ENCODE results near the gene PORCN.
"Not testable (repeated sequence)": the region's sequence is repeated elsewhere in the genome, so short reads cannot be mapped to it uniquely, and the experiment has no call there.

The PORCN gene

DNA sequence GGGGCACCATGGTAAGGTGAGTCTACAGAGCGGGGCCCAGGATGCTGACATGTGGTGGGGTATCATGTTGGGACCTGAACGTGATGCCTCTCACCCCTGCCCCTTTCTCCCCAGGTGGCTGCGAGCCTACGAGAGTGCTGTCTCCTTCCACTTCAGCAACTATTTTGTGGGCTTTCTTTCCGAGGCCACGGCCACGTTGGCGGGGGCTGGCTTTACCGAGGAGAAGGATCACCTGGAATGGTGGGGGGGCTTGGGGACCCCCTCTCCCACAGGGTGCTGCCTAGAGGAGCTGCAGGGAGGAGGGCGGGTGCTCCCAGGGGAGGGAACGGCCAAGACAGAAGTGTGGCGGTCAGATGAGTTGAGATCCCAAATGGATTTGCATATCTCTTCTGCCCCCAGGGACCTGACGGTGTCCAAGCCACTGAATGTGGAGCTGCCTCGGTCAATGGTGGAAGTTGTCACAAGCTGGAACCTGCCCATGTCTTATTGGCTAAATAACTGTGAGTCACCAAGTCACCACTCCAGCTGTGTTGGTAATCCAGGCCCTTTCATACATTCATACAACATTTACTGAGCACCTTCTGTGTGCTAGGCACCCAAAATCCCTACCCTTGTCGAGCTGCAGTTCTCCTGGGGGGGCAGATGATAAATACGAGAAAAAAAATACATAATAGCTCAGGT lies 5.5 kb downstream of the PORCN start:
- no peak for DNase-seq

DNA sequence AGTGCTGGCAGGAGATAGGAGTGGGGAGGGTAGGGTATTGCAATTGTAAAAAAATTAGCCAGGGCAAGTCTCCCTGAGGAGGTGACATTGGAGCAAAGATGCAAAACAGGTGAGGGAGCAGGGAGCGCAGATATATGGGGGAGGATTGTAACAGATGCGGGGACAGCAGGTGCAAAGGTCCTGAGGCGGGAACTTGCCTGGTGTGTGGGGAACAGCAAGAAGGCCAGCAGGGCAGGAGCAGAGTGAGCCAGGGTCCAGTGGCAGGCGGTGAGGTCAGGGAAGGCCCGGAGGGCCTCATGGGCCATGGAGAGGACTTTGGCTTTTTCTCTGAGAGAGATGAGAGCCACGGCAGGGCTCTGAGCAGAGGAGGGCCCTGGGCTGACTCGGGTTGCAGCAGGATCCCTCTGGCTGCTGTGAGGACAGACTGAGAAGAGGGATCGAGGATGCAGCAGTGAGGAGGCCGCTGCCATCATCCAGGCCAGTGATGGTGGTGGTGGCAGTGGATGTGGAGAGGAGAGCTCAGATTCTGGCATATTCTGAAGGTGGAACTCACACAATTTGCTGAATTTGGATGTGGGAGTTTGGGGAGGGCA lies 6.2 kb downstream of the PORCN start:
- no peak for DNase-seq

DNA sequence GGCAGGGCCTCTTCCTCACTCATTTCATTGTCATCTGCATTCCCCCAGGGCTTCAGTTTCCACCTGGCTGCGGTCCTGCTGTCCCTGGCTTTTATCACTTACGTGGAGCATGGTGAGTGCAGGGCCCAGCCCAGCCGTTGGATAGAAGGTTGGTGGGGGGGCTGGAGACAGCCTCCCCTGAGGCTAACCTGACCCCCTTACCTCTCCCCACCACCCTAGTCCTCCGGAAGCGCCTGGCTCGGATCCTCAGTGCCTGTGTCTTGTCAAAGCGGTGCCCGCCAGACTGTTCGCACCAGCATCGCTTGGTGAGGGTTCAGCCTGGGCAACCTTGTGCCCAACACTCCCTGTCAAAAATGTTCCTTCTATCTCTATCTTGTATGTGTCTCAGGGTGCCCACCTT lies 7.0 kb downstream of the PORCN start:
- no peak for DNase-seq

DNA sequence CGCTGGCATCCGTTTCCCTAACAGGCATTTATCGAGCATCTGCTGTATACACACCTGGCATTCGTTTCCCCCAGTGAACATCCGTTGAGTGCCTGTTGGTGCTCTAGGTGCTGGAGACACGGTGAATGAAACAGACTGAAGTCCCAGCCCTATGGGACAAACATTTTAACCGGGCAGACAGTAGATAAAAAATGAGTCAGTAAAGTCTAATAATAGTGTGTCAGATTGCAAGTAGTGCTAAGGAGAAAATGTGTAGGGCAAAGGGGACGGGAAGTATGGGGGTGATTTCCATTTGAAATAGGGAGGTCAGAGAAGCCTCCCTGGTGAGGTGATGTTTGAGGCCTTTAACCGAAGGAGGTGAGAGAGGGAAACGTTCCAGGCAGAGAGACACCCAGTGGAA lies 7.5 kb downstream of the PORCN start:
- no peak for DNase-seq

DNA sequence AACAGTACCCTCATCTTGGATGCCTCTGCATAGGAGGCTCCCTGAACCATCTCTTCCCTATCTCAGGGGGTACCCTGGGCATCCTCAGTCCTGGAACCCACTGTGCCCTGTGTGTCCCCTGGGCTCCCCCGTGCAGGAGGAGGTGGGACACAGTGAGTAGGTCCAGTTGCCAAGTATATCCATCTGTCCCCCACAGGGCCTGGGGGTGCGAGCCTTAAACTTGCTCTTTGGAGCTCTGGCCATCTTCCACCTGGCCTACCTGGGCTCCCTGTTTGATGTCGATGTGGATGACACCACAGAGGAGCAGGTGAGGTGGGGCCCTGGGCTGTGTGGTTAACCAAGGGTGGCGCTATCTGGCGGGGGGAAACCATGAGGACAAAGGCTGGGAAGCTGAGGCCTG lies 8.2 kb downstream of the PORCN start:
- no peak for DNase-seq

DNA sequence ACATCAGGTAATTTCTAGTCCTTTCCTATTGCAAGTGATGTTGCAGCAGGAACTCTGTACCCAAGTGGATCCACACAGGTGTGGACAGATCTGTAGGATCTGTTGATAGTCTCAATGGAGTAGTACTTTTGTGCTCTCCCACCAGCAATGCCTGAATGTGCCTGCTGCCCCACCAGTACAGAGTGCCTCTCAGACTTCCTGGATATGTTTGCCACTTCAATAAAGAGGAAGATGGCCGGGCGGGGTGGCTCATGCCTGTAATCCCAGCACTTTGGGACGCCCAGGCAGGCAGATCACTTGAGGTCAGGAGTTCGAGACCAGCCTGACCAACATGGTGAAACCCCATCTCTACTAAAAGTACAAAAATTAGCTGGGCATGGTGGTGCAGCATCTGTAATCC lies 10.7 kb downstream of the PORCN start:
- DNase-seq, result not testable (repeated sequence)

DNA sequence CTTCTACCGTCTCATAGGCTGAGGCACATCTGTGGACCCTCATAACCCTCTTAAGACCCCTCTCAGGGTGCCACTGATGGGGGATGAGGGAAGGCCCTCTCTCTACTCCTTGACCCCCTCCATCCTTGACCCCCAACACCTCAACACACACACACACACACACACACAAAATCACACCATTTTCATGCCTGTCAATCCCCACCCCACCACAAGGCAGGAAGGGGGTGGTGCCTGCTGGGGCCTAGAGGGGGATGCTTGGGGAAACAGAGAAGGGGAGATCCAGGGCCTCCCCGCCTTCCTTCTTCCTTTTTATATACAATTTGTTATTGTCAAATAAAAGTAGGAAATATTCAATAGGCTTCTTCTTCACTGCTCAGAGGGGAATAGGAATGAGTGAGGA lies 11.7 kb downstream of the PORCN start:
- DNase-seq, result peak; percentile 20 to 52

DNA sequence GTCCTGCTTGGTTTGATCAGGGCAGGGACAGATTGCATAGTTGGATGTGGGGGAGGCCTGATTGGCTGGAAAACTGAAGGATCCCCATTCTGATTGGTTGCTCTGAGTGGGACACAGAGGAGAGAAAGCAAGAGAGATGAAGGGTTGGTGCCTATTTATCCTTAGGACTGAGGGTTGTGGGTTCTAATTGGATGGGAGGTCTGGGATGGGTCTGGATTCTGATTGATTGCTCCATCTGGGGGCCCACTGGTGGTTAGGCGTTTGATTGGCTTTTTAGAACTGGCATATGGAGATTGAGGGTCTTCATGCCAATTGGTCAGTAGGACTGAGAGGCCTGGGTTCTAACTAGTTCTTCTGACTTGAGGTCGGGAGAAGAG lies 12.2 kb downstream of the PORCN start:
- DNase-seq, result no peak

DNA sequence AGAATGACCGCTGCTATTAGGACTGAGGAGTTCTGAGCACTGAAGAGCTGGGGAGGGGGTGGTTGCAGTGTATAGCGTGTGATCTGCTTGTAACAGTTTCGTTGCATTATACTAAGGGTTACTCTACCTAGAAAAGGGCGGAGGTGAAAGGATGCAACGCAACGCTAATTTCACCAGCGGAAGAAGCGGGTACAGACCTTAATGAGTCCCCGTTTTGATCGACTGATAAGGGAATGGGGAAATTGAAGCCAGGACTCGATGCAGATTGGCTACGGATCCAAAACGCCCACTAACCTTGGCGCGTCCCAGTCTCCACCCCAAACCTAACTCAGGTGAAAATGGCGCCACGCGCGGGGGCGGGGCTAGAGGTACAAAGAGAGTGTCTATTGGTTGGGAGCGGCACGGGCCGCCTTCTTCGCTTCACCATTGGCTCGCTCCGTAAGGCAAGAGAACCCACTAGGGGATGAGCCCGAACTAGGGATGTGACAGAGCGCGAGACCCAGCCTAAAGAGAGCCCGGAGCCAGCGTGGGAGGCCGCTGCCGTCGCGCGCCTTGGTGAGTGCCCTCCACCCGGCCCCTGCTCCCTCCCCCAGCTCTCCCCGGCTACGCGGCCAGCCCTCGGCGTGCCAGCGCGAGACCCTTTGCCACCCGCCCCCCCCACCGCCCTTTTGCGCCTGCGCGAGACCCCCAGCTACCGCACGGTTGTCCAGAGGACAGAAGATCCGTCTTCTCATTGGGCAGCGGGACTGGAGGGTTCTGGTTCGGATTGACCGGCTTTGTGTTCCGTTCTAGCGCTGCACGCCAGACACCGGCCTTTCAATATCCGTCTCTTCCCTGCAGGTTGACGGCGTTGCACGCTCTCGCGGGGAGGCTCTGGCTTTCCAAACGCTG lies 12.8 kb downstream of the PORCN start, which contains the start of gene EBP:
Gene EBP (plus strand): TSS at position 456 of the 891 bp plus-strand sequence. CDS start 1,964 bp downstream, outside the sequence.
- DNase-seq, result peak; percentile 95 to 97

DNA sequence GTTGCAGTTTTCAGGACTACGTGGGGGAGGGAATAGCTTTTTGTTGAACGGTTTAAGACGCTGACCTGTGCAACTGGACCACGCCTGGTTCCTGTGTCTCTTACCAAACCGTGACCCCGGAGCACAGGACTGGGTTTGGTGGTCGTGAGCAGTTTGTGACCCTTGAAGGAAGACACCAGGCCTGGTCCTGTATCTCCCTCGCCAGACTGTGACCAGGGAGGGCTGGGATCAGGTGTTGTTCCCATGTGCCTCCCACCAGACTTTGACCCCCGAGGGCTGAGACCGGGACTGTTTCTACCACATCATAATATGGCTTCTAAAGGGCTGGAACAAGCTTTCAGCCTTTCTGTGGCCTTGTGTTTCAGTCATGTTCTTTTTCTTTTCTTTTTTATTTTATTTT lies 13.5 kb downstream of the PORCN start:
- no peak for DNase-seq

DNA sequence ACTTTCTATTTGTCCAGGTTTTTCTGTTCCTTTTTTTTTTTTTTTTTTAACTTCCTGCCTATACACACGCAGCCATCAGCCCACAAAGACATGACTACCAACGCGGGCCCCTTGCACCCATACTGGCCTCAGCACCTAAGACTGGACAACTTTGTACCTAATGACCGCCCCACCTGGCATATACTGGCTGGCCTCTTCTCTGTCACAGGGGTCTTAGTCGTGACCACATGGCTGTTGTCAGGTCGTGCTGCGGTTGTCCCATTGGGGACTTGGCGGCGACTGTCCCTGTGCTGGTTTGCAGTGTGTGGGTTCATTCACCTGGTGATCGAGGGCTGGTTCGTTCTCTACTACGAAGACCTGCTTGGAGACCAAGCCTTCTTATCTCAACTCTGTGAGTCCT lies 14.9 kb downstream of the PORCN start:
- DNase-seq, result no peak

DNA sequence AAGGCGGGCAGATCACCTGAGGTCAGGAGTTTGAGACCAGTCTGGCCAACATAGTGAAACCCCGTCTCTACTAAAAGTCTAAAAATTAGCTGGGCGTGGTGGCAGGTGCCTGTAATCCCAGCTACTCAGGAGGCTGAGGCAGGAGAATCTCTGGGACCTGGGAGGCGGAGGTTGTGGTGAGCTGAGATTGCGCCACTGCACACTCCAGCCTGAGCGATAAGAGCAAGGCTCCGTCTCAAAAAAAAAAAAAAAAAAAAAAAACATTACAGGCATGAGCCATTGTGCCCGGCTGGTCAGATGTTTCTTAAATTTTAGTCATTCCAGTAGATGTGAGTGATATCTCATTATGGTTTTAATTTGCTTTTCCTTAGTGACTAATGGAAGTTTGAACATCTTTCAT lies 17.1 kb downstream of the PORCN start:
- not testable (repeated sequence) for DNase-seq

DNA sequence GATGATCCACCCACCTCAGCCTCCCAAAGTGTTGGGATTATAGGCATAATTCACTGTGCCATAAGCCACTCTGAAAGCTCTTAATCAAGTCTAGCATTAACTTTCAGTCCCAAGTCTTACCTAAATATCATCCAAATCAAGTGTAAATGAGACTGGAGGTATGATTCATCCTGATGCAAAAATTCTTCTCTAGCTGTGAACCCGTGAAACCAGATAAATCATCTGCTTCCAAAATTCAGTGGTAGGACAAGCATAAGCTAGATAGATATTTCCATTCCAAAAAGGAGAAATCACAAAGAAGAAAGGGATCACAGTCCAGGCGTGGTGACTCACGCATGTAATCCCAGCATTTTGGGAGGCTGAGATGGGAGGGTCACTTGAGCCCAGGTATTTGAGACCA lies 21.9 kb downstream of the PORCN start:
- DNase-seq, result no peak

DNA sequence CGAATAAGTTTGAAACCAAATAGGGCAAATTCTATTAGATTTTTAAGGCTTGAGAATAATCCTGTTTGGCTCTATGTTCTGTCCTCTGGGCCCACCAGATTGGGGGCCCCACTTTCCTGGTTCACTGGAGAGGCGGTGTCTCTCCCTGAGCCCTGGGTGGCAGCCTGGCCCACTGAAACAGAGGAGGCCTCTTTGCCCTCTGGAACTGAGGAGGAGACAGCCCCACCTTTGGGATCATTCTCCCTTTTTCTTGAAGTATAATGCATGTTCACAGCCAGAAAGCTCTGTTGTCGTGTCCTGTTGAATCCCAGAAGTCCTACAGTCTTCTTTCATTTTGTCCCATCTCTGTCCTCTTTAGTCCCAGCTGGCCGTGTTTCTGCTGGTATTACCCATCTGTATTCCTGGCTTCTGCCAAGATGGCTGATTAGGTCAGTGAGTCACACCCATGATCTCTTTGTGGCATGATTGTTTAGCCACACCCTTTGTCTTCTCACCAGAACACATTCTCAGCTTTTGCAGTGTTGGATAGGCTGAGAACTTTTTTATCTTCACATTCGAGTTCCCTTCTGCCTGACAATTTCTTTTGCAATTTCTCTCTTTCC lies 22.7 kb downstream of the PORCN start:
- DNase-seq, result peak in 1 of 2 donors; percentile 45

DNA sequence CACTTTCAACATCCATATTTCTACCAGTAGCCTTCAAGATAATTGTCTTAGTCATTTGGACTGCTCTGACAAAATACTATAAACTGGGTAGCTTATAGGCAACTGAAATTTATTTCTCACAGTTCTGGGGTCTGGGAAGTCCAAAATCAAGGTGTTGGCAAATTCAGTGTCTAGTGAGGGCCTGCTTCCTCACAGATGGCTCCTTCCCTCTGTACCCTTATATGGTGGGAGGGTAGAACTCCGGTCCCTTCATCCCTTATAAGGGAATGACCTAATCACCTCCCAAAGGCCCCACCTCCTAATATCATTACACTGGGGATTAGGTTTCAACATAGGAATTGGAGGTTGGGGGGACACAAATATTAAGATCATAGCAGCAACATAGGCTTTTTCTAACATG lies 23.4 kb downstream of the PORCN start:
- DNase-seq, result no peak

DNA sequence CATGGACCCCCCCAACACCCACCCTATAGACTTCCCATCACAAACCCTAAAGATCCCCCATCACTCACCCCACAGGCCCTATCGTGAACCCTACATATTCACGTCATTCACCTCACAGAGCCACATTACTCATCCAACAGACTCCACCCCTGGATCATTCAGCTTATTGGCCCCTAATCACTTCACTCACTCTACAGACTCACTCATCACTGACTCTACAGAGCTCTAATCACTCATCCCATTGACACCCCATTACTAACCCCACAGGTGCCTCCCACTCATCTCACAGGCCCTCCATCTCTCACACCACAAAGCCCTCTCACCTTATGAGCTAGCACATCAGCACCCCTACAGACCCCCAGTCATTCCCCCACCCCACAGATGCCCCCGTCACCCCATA lies 24.4 kb downstream of the PORCN start:
- DNase-seq, result no peak

DNA sequence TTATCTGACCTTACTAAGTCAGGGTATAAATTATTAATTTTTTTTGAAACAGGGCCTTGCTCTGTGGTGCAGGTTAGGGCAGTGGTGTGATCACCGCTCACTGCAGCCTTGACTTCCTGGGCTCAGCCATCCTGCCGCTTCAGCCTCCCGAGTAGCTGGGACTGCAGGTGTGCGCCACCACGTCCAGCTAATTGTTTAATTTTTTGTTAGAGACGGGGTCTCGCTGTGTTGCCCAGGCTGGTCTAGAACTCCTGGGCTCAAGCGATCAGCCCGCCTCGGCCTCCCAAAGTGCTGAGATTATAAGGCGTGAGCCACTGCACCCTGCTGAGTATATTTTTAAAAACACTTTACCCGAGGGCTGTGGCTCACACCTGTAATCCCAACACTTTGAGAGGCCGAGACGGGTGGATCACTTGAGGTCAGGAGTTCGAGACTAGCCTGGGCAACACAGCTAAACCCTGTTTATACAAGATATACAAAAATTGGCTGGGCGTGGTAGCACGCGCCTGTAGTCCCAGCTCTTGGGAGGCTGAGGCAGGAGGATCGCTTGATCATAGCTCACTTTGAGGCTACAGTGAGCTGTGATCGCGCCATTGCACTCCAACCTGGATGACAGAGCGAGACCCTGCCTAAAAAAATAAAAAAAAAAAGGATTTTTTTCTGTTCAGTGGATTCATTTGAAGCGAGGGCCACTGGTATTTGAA lies 30.0 kb downstream of the PORCN start:
- DNase-seq, result no peak

DNA sequence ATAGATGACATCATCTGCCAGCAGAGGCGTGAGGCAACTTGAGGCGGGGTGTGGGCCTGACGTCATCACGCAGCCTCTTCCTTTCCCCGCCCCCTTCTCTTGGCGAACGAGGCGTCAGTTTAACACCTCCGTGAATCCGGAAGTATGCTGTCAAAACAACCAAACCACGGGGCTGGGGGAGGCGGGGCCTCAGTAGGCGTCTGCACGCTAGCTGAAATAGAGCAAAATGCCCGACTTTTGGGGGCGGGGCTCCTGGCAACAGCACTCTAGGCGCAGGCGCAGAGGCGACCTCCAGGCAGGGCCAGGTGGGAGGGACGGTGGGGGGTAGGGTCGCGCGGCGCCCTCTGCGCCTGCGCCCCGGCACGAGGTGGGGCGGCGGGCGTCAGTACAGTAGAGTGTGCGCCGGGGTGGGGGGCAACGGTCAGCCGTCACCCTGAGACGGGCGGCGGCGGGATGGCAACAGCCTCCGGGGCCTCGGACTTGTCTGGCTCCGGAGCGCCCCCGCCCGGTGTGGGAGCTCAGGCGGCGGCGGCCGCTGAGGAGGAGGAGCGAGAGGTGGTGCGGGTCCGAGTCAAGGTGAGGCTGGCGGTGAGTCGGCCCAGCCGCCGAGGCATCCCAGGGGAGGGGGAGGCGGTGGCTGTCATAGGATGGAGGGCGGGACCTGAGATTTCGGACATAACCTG lies 30.7 kb downstream of the PORCN start, which contains the start of gene TBC1D25:
Gene TBC1D25 (plus strand): TSS at position 370 of the 683 bp plus-strand sequence. CDS start 84 bp downstream, at position 454.
- DNase-seq, result peak; percentile 98 to 99

DNA sequence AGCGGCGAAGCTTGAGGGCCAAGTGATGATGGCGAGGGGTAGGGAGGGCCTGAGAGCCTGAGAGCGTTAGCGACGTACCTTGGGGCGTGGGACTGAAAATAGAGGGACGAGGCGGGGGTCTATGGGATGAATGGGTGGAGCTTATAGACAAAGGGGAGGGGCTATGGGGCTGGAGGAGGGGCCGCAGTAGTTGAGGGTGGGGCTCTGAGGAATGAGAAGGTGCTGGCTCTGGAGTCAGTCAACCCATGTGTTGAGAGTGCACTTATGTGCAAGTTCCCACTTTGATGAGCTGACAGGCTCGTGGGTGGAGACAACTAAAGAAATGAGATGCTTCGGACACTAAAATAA lies 31.2 kb downstream of the PORCN start:
- DNase-seq, result peak; percentile 68 to 76

DNA sequence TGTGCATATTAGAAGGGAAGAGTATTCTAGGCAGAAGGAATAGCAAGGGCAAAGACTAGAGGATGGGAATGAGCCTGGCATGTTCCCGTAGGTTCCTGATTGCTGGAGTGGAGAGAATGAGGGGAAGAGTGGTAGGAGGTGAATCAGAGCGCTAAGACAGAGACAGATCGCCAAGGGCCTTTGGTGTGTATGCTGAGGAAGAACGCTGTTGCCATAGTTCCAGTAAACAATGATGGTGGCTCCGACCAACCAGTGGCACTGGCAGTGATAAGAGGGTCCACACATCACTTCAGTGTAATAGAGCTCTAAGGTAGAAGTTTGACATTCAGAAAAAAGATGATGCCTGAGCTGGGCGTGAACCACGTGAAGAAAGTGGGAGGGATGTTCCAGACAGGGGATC lies 31.7 kb downstream of the PORCN start:
- DNase-seq, result peak in 1 of 2 donors; percentile 19

DNA sequence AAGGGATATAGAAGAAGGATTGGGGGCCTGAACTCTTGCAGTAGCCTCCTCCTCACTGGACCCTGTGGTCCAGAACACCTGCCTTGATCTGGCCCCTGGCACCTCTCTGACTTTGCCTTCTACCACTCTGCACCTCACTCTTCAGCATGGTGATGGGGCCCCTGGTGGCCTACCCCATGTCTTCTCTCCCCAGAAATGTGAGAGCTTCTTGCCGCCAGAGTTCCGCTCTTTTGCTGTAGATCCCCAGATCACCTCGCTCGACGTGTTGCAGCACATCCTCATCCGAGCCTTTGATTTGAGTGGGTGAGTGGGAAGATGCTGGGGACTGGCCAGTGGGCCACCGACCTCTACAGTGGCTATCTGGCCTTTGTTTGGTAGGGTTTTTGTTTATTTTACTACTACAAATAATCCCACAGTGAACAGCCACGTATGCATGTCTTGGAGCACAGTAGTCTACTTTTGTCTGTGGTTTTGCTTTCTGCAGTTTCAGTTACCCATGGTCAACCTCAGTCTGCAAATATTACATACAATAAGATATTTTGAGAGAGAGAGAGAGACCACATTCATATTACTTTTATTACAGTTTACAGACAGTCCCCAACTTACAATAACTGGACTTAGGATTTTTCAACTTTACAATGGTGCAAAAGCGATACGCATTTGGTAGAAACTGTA lies 32.5 kb downstream of the PORCN start:
- DNase-seq, result no peak

DNA sequence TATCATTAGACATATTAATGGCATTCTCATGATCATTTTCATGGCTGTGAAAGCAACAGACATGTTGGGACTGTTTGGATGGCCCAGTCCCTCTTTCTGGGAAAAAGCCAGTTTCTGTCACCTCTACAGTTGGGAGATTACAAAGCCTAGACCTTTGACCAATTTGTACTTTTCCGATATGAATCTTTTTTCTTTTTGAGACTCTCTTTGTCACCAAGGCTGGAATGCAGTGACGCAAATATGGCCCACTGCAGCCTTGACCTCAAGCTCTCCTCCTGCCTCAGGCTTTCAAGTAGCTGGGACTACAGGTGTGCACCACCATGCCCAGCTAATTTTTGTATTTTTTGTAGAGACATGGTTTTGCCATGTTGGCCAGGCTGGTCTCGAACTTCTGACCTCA lies 40.1 kb downstream of the PORCN start:
- DNase-seq, result no peak
